GM23248 (cell line): Measurements from ENCODE around the gene PEX11A.

Experiments used
- EZH2 ChIP-seq: fragments of 200-600 bp; sonication (generic); IDR thresholded peaks from 2 replicates; pipeline ENCODE4 v1.6.1; 2018; ENCODE audit warnings: antibody characterized with exemption, mild to moderate bottlenecking; ENCODE audit not compliant: insufficient read depth, poor library complexity, severe bottlenecking
- EZH2phosphoT487 ChIP-seq: fragments of 200-600 bp; sonication (generic); IDR thresholded peaks from 2 replicates; pipeline ENCODE4 v1.6.1; 2018; ENCODE audit warnings: antibody characterized with exemption, moderate library complexity, mild to moderate bottlenecking, low read depth; ENCODE audit not compliant: insufficient read depth

DNA sequence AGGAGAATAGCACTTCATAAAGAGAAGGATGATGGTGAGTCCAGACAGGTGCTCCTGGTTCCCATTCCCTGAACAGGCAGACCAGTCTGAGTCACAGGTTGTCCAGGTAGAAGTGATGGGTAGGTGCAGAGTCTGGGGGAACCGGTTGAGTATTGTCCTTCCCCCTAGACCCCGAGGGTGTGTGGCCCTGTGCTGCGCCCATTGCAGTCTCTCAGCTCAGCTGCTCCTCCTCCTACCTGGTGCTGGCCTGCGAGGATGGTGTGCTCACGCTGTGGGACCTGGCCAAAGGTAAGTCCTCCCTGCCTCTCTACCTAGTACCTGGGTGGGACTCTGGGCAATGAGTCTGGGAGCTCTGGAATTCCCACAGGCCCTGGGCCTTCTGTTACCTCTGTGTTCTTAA is 40.7 kb upstream of the PEX11A start:
- no peak for TF ChIP-seq EZH2
- no peak for TF ChIP-seq EZH2phosphoT487
